Measurements from ENCODE around the gene SPDYE4.

GRCh38 chr17:8798176-8798845, 40.0 kb upstream of the SPDYE4 start:
- no peak for TF ChIP-seq ESRRG (CRISPR knock-in tag; IDR thresholded peaks at IDR 0.05)
- no peak for TF ChIP-seq BACH2 (CRISPR knock-in tag; IDR thresholded peaks at IDR 0.05; ENCODE audit: borderline replicate concordance)
- TF ChIP-seq RARB (CRISPR knock-in tag; IDR thresholded peaks at IDR 0.05), result no peak
- no peak for TF ChIP-seq TSHZ2 (CRISPR knock-in tag; IDR thresholded peaks at IDR 0.05)
- no peak for TF ChIP-seq PATZ1 (CRISPR knock-in tag; IDR thresholded peaks at IDR 0.05; ENCODE audit: borderline replicate concordance)
- no peak for TF ChIP-seq ZNF70 (CRISPR knock-in tag; IDR thresholded peaks at IDR 0.05)
- TF ChIP-seq SNAI2 (CRISPR knock-in tag; IDR thresholded peaks at IDR 0.05), result no peak
- no peak for TF ChIP-seq ZFP30 (CRISPR knock-in tag; IDR thresholded peaks at IDR 0.05)
- TF ChIP-seq CSDC2 (CRISPR knock-in tag; IDR thresholded peaks at IDR 0.05), result no peak
- TF ChIP-seq TCF4 (CRISPR knock-in tag; IDR thresholded peaks at IDR 0.05; ENCODE audit: borderline replicate concordance), result no peak
- no peak for TF ChIP-seq ZC3H10 (CRISPR knock-in tag; IDR thresholded peaks at IDR 0.05)
- TF ChIP-seq ZNF8 (CRISPR knock-in tag; IDR thresholded peaks at IDR 0.05), result no peak
- TF ChIP-seq OSR1 (CRISPR knock-in tag; IDR thresholded peaks at IDR 0.05), result no peak

All from SK-N-SH treated with all-trans-retinoic acid at 6 μM for 48 hours (cell line).